ENCODE results near the gene MC1R. TPM values are rescaled to one million over a fixed set of nuclear protein-coding genes. Genes with fewer than 3 reads are reported as not detected.

Gene MC1R
- total RNA-seq, 1 experiment from 2014 or later, result 13.4 TPM

- Histone ChIP-seq H3K9me3 (ENCODE audit: low read depth, low read length, poor library complexity, severe bottlenecking) (no peaks in the 10 kb centered on the region), H3K4me1 (ENCODE audit: insufficient read depth, low read length, poor library complexity, severe bottlenecking) (peaks cover 18% of the 10 kb centered on the region), H3K27ac (ENCODE audit: low read depth, low read length, poor library complexity, severe bottlenecking) (no peak overlapping the region), H3K4me3 (ENCODE audit: low read depth, low read length, poor library complexity, severe bottlenecking) (no peak overlapping the region), H3K36me3 (ENCODE audit: insufficient read depth, low read length, poor library complexity, severe bottlenecking) (no peaks in the 10 kb centered on the region), H3K27me3 (replicated peaks; ENCODE audit: insufficient read depth, low read depth, low read length, poor library complexity) (no peaks in the 10 kb centered on the region)
- TF ChIP-seq EZH2 (IDR thresholded peaks at IDR 0.05; ENCODE audit: borderline replicate concordance, low read depth, low read length, poor library complexity, severe bottlenecking) (no peak), CTCF (conservative IDR thresholded peaks at IDR 0.05; ENCODE audit: low read depth, low read length) (no peak)
- DNase-seq (ENCODE audit: low spot score), result no peak
- POLR2A ChIA-PET (ENCODE audit: low non-redundant PET), result no interaction called here
- BruUV-seq (replicated peaks), result no TSS peak
- CTCF ChIA-PET, result no interaction called here
- intact Hi-C loops (cut with micrococcal nuclease; ENCODE audit: unreplicated experiment), result no loop called here
Observed at GRCh38 chr16:89969741-89970410, 51.2 kb downstream of the MC1R start.

Other genes starting within 250 kb of the MC1R start
- 98.0 and 104 TPM in 2 replicates for gene CDK10, start 232.2 kb upstream of the MC1R start, total RNA-seq (2021)
- 15.8 and 19.1 TPM in 2 replicates for gene SPATA2L, start 217.2 kb upstream of the MC1R start, total RNA-seq (2021)
- 3.4 and 5.6 TPM in 2 replicates for gene VPS9D1, start 198.0 kb upstream of the MC1R start, total RNA-seq (2021)
- 37.2 and 37.3 TPM in 2 replicates for gene ZNF276, start 197.3 kb upstream of the MC1R start, total RNA-seq (2021)
- gene FANCA, start 102.2 kb upstream of the MC1R start, total RNA-seq (2021), result 198 and 207 TPM in 2 replicates
- 18.9 and 20.6 TPM in 2 replicates for gene SPIRE2, start 90.4 kb upstream of the MC1R start, total RNA-seq (2021)
- 190 and 202 TPM in 2 replicates for gene TCF25, start 45.3 kb upstream of the MC1R start, total RNA-seq (2021)
- gene TUBB3, start 4.5 kb downstream of the MC1R start, total RNA-seq (2021), result 273 and 297 TPM in 2 replicates
- gene DEF8, start 29.9 kb downstream of the MC1R start, total RNA-seq (2021), result 88.8 and 90.1 TPM in 2 replicates
- 24.6 and 31.9 TPM in 2 replicates for gene DBNDD1, start 100.6 kb downstream of the MC1R start, total RNA-seq (2021)
- not detected in 2 replicates for gene PRDM7, start 158.5 kb downstream of the MC1R start, total RNA-seq (2021)